ENCODE data around the gene KIF15.
"Not testable (repeated sequence)": the region's sequence is repeated elsewhere in the genome, so short reads cannot be mapped to it uniquely, and the experiment has no call there.

The KIF15 gene

GRCh38 chr3:44831232-44831631 lies 69.6 kb downstream of the KIF15 start:
- DNase-seq, result no peak

GRCh38 chr3:44832032-44832431 lies 70.4 kb downstream of the KIF15 start:
- no peak for DNase-seq

- DNase-seq, result no peak
These were observed 71.4 kb downstream of the KIF15 start for GRCh38 chr3:44832965-44833364.

DNA sequence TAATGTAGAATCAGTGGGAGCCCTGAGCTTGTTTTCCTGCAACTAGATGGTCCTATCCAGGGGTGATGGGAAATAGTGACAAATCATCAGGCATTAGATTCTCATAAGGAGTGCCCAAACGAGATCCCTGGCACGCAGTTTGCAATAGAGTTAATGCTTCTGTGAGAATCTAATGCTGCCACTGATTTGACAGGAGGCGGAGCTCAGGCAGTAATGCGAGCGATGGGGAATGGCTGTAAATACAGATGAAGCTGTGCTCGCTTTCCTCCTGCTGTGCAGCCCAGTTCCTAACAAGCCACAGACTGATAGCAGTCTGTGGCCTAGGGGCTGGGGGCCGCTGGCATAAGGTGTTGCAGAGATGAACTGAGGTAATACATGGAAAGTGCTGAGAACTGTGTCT lies 71.8 kb downstream of the KIF15 start:
- DNase-seq, result no peak

GRCh38 chr3:44835684-44836083 lies 74.1 kb downstream of the KIF15 start:
- no peak for DNase-seq

DNA sequence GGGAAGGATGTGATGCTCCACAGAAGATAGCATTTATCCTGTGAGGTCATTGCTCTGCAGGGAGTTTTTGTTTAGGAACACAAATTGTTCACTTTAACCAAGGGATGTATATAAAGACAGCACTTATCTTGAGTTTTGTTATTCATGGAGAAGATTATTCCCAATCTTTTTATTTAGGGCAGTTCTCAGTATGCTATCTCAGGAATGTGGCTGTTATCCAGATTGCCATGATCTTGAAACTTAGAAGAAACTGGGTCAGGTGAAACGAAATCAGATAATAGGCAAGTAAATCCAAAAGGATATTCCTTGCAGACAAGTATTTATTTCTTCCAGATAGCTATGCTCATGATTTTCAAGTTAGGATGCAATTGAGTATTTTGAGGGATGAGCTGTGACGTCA lies 80.8 kb downstream of the KIF15 start:
- no peak for DNase-seq

- no peak for DNase-seq
These were observed 84.2 kb downstream of the KIF15 start for GRCh38 chr3:44845528-44846520.

- no peak for DNase-seq
These were observed 87.0 kb downstream of the KIF15 start for GRCh38 chr3:44848634-44849033.

GRCh38 chr3:44856663-44857062 lies 95.1 kb downstream of the KIF15 start:
- not testable (repeated sequence) for DNase-seq

DNA sequence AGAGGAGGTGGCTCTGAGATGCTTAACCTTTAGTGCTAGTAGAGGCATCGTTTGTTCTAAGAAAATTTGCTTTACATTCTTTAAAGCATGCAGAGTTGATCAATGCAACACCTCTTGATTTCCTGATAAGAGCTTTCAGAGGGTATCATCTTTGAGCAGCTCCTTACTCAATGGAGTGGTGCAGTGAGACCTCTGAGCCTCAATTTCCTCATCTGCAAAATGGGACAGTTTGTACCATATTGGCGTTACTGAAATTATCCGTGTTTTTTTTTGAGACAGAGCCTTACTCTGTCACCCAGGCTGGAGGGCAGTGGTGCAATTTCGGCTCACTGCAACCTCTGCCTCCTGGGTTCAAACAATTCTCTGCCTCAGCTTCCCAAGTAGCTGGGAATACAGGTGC lies 98.5 kb downstream of the KIF15 start:
- no peak for DNase-seq

- DNase-seq, result peak; percentile 87
These were observed 100.0 kb downstream of the KIF15 start, which contains the start of gene TMEM42 for GRCh38 chr3:44861412-44862225. Gene TMEM42, plus strand, starts transcription at chr3:44861912. Its CDS starts 13 bp downstream, at chr3:44861925.

DNA sequence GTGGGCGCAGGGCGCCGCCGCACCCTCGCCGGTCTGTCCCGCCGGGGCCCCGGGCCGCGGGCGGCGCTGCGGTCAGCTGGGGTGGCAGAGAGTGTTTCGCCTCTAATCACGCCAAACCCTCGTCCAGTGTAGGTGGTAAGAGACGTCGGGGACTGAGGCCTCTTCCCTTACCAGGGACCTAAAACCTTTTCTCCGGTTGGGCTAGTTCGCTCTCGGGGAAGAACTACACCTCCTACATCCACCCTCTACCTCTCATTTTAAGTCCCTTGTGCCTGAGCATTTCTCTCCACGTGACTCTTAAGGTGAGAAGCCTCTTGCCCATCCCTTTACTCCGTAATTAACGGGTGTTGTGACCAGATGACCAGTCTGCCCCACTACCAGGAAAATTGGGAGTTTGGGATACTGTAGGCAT lies 100.6 kb downstream of the KIF15 start:
- DNase-seq, result no peak

GRCh38 chr3:44865272-44866035 lies 103.9 kb downstream of the KIF15 start:
- DNase-seq, result peak; percentile 66

DNA sequence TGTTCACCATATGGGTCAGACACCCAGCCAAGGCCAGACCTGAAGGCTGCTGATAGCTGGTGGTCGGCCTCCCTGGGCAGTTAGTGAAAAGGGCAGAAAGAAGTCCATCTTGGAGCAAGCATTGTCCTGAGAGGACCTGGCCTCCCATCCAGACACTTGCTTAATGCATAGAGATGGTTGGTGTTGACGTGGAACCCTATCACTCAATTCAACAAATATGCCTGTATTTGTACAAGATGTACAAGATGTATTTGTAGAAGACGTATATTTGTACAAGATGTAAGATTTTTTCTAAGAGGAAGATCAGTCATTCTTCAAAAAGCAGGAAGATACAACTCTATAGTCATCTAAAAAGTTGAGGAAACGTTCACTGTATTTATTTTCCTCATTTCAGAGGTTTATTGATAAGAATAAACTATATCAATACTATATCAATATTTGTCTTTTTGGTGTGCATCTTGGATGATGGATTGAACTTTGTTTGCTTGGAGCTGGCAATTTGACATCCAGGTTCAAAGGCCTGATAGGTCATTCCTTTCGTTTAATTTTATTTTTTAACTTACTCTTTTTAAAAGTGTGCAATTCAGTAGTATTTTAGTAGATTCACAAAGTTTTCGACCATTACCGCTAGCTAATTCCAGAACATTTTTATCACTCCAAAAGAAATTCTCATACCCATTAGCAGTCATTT lies 106.0 kb downstream of the KIF15 start:
- no peak for DNase-seq

GRCh38 chr3:44870375-44871061 lies 108.9 kb downstream of the KIF15 start:
- peak; percentile 88 for DNase-seq

GRCh38 chr3:44874308-44874707 lies 112.7 kb downstream of the KIF15 start, which contains the start of gene TGM4:
Gene TGM4, plus strand, starts transcription at chr3:44874608. Its CDS starts 71 bp downstream, at chr3:44874679.
- no peak for DNase-seq

- DNase-seq, result no peak
These were observed 114.0 kb downstream of the KIF15 start for GRCh38 chr3:44875596-44875995.

- DNase-seq, result no peak
These were observed 115.7 kb downstream of the KIF15 start for GRCh38 chr3:44877333-44877732.

GRCh38 chr3:44880284-44880683 lies 118.7 kb downstream of the KIF15 start:
- no peak for DNase-seq

DNA sequence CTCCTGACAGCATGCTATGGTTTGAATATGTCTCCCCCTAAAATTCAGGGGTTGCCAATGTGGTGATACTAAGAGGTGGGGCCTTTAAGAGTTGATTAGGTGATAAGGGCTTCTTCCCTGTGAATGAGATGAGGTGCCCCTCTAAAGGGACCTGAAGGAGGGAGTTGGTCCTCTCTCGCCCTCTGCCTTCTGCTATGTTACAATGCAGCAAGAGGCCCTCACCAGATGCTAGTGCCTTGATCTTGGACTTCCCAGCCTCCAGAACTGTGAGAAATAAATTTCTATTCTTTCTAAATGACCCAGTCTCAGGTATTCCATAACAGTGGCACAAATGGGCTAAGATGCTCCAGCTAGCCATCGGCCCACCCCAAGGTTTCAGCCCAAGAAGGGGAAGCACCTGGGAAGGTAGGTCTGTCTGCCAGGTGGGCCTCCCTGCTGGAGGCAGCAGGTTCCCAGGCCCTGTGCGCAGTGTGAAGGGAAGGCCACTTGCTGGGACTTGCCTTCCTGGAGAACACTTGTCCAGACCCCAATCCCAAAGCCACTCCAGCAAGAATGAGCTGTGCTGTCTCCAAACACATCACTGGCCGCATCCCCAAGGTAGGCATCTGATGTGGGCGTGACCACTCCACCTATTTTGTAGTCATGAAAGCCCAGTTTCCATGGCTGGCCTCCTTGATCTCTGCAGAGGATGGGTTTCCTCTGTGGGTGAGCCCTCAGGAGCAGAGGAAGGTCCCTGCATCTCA lies 121.8 kb downstream of the KIF15 start:
- no peak for DNase-seq

DNA sequence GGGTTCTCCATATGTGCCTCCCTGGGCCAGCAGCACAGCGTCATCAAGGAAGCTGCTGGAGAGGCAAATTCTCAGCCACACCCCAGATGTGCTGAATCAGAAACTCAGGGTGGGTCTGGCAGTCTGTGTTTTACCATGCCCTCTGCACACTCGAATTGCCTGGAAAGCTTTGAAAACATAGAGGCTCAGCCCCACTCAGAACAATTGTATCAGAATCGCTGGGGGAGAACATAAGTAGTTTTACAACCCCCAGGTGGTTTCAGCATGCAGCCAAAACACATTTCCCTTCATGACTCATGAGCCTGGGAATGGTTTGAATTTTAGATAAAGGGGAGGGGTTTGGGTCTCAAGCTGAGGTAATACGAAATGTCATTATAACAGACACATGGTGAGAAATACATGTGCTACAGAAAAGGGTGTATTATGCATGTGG lies 122.4 kb downstream of the KIF15 start:
- no peak for DNase-seq
